ENCODE data around the gene GALNS. TPM values are rescaled to one million over a fixed set of nuclear protein-coding genes. Genes with fewer than 3 reads are reported as not detected.

GALNS gene
- total and polyA plus RNA-seq, 2 experiments from 2014 or later: 9.7 to 18.8 TPM

DNA sequence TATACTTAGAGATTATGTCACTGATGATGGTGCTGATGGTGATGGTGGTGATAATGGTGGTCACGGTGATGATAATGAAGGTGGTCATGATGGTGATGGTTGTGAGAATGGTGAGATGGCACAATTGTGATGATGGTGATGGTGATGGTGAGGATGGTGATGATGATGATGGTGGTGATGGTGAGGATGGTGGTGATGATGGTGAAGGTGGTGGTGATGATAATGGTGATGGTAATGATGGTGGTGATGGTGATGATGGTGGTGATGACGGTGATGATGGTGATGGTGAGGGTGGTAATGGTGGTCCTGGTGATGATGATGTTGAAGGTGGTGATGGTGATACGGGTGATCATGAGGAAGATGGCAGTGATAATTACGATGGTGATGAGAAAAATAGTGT, 58.7 kb downstream of the GALNS start:
- Mint-ChIP-seq H3K4me1 (peaks cover 2% of the 10 kb centered on the region; the same call in 2 of the 3 replicates), H3K27me3 (ENCODE audit: insufficient read depth, low read depth, poor library complexity) (peaks cover 8% of the 10 kb centered on the region), H3K4me3 (no peak overlapping the region), H3K36me3 (ENCODE audit: low read depth) (peaks cover 11% of the 10 kb centered on the region; the same call in 1 of the 3 replicates), H3K27ac (no peak overlapping the region), H3K9me3 (no peaks in the 10 kb centered on the region)
- no peak overlapping the region for H2AFZ ChIP-seq
- H3K27ac ChIP-seq (ENCODE audit: low read depth): no peak overlapping the region
- H3K4me1 ChIP-seq (ENCODE audit: insufficient read depth): no peaks in the 10 kb centered on the region; the same call in 1 of the 2 replicates
- no peaks in the 10 kb centered on the region for H3K9me2 ChIP-seq (ENCODE audit: insufficient read depth)
- H3K4me3 ChIP-seq: no peak overlapping the region
- no peak for ATAC-seq
- no peak for DNase-seq (ENCODE audit: low spot score)
- H3K4me2 ChIP-seq: no peak overlapping the region
- peaks cover 8% of the 10 kb centered on the region; the same call in 1 of the 2 replicates for H3F3A ChIP-seq (replicated peaks; ENCODE audit: low read depth)
- no peaks in the 10 kb centered on the region for H3K79me2 ChIP-seq (replicated peaks; ENCODE audit: insufficient read depth)
- no peak for TF ChIP-seq STAT1 (IDR thresholded peaks at IDR 0.05; ENCODE audit: unreplicated experiment)
- TF ChIP-seq, protein P1, sequence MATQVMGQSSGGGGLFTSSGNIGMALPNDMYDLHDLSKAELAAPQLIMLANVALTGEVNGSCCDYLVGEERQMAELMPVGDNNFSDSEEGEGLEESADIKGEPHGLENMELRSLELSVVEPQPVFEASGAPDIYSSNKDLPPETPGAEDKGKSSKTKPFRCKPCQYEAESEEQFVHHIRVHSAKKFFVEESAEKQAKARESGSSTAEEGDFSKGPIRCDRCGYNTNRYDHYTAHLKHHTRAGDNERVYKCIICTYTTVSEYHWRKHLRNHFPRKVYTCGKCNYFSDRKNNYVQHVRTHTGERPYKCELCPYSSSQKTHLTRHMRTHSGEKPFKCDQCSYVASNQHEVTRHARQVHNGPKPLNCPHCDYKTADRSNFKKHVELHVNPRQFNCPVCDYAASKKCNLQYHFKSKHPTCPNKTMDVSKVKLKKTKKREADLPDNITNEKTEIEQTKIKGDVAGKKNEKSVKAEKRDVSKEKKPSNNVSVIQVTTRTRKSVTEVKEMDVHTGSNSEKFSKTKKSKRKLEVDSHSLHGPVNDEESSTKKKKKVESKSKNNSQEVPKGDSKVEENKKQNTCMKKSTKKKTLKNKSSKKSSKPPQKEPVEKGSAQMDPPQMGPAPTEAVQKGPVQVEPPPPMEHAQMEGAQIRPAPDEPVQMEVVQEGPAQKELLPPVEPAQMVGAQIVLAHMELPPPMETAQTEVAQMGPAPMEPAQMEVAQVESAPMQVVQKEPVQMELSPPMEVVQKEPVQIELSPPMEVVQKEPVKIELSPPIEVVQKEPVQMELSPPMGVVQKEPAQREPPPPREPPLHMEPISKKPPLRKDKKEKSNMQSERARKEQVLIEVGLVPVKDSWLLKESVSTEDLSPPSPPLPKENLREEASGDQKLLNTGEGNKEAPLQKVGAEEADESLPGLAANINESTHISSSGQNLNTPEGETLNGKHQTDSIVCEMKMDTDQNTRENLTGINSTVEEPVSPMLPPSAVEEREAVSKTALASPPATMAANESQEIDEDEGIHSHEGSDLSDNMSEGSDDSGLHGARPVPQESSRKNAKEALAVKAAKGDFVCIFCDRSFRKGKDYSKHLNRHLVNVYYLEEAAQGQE (IDR thresholded peaks at IDR 0.05; ENCODE audit: unreplicated experiment): no peak
- H3K36me3 ChIP-seq (ENCODE audit: insufficient read depth): no peaks in the 10 kb centered on the region
- H4K20me1 ChIP-seq (replicated peaks; ENCODE audit: insufficient read depth): no peaks in the 10 kb centered on the region
- no peaks in the 10 kb centered on the region for H3K27me3 ChIP-seq (ENCODE audit: insufficient read depth)

DNA sequence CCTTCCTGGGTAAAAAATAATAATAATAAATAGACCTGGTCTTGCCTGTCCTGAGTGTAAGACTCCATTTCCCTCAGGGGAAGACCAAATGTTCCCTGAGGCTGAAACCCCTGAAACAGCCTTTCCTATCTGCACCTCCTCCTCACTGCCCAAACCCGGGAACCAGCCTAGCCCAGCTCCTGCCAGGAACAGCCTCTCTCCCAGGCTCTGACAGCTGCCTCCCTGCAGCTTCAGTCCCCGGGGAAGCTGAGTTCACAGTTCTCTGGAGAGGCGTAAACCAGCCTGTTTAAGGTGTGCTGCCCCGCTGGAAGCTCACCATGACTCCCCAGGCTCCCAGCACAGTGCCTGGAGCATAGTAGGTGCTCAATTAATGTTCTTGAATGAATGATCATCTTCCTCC, 60.5 kb downstream of the GALNS start:
- DNase-seq (ENCODE audit: low spot score): no peak
- Histone ChIP-seq H4K20me1 (replicated peaks; ENCODE audit: insufficient read depth) (no peaks in the 10 kb centered on the region), H3K36me3 (ENCODE audit: insufficient read depth) (no peaks in the 10 kb centered on the region), H3K4me2 (no peak overlapping the region), H3K27me3 (ENCODE audit: insufficient read depth) (no peaks in the 10 kb centered on the region), H2AFZ (no peak overlapping the region), H3K4me3 (no peak overlapping the region), H3K9me2 (ENCODE audit: insufficient read depth) (no peaks in the 10 kb centered on the region), H3K79me2 (replicated peaks; ENCODE audit: insufficient read depth) (no peaks in the 10 kb centered on the region), H3F3A (replicated peaks; ENCODE audit: low read depth) (no peaks in the 10 kb centered on the region), H3K27ac (ENCODE audit: low read depth) (no peak overlapping the region), H3K4me1 (ENCODE audit: insufficient read depth) (no peaks in the 10 kb centered on the region; the same call in 1 of the 2 replicates)
- H3K27me3 Mint-ChIP-seq (ENCODE audit: insufficient read depth, low read depth, poor library complexity): peaks cover 11% of the 10 kb centered on the region
- no peak overlapping the region for H3K27ac Mint-ChIP-seq
- peaks cover 11% of the 10 kb centered on the region; the same call in 1 of the 3 replicates for H3K36me3 Mint-ChIP-seq (ENCODE audit: low read depth)
- no peak for ATAC-seq
- TF ChIP-seq STAT1 (IDR thresholded peaks at IDR 0.05; ENCODE audit: unreplicated experiment) (no peak), CREB1 (CRISPR knock-in tag; IDR thresholded peaks at IDR 0.05; ENCODE audit: low read depth) (no peak), POLR2AphosphoS5 (IDR thresholded peaks at IDR 0.05; ENCODE audit: low read depth) (no peak), EZH2 (IDR thresholded peaks at IDR 0.05; ENCODE audit: low read depth, unreplicated experiment) (no peak), JUNB (IDR thresholded peaks at IDR 0.05; ENCODE audit: unreplicated experiment) (no peak), ZNF331 (CRISPR knock-in tag; IDR thresholded peaks at IDR 0.05; ENCODE audit: low read depth) (no peak)
- TF ChIP-seq, protein P2, sequence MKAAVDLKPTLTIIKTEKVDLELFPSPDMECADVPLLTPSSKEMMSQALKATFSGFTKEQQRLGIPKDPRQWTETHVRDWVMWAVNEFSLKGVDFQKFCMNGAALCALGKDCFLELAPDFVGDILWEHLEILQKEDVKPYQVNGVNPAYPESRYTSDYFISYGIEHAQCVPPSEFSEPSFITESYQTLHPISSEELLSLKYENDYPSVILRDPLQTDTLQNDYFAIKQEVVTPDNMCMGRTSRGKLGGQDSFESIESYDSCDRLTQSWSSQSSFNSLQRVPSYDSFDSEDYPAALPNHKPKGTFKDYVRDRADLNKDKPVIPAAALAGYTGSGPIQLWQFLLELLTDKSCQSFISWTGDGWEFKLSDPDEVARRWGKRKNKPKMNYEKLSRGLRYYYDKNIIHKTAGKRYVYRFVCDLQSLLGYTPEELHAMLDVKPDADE (IDR thresholded peaks at IDR 0.05): no peak
- H3K4me1 Mint-ChIP-seq: peaks cover 14% of the 10 kb centered on the region; the same call in 2 of the 3 replicates
- H3K9me3 Mint-ChIP-seq: no peaks in the 10 kb centered on the region
- no peak overlapping the region for H3K4me3 Mint-ChIP-seq

Measured in GM23338 (cell line).